Fibroblast of lung (primary cell): ENCODE data around the gene NUB1. TPM values are rescaled to one million over a fixed set of nuclear protein-coding genes. Genes with fewer than 3 reads are reported as not detected.

Experiments
- DNase-seq, 2 donors: peaks; one replicate each; pipeline versions ENCODE4 v3.0.0 to v3.0.0-alpha.2; 2010; ENCODE audit warnings: low read depth in 2 of 2
- H2AFZ ChIP-seq: 2 replicates; pipeline ENCODE4 v1.5.1; 2012; ENCODE audit warnings: low read length, control low read depth, inconsistent platforms
- H3K27ac ChIP-seq: 2 replicates; pipeline ENCODE4 v1.5.1; 2011; ENCODE audit warnings: low read length, control low read depth; ENCODE audit not compliant: insufficient read depth
- H3K27me3 ChIP-seq: 2 replicates; pipeline ENCODE4 v1.5.1; 2011; ENCODE audit warnings: mild to moderate bottlenecking, low read length; ENCODE audit not compliant: control insufficient read depth, insufficient read depth
- H3K36me3 ChIP-seq: 2 replicates; pipeline ENCODE4 v1.5.1; 2011; ENCODE audit warnings: low read length; ENCODE audit not compliant: control insufficient read depth, insufficient read depth
- H3K4me1 ChIP-seq: 2 replicates; pipeline ENCODE4 v1.5.1; 2011; ENCODE audit warnings: low read length; ENCODE audit not compliant: control insufficient read depth, insufficient read depth; ENCODE audit errors: extremely low read depth
- H3K4me2 ChIP-seq: 2 replicates; pipeline ENCODE4 v1.5.1; 2011; ENCODE audit warnings: low read length, control low read depth; ENCODE audit not compliant: insufficient read depth; ENCODE audit errors: extremely low read depth
- H3K4me3 ChIP-seq, 4 experiments: fragments of 200-600 bp in 1 of 4; sonication (generic) in 1 of 4; replicated peaks in 1 of 4; 2 replicates each; pipeline ENCODE4 v1.5.1; 2011 to 2016; ENCODE audit warnings: low read length in 4 of 4, low read depth in 3 of 4, mild to moderate bottlenecking in 3 of 4, control low read depth in 2 of 4, inconsistent platforms in 1 of 4, mixed read lengths in 1 of 4; ENCODE audit not compliant: insufficient read depth in 1 of 4; ENCODE audit errors: control extremely low read depth in 1 of 4
- H3K79me2 ChIP-seq: 2 replicates; pipeline ENCODE4 v1.5.1; 2012; ENCODE audit warnings: mild to moderate bottlenecking, low read length, inconsistent platforms; ENCODE audit not compliant: control insufficient read depth, insufficient read depth
- H3K9ac ChIP-seq: 2 replicates; pipeline ENCODE4 v1.5.1; 2011; ENCODE audit warnings: mild to moderate bottlenecking, low read length, control low read depth; ENCODE audit not compliant: insufficient read depth
- H3K9me3 ChIP-seq: 2 replicates; pipeline ENCODE4 v1.5.1; 2012; ENCODE audit warnings: low read depth, low read length; ENCODE audit not compliant: control insufficient read depth, insufficient read depth
- H4K20me1 ChIP-seq: 2 replicates; pipeline ENCODE4 v1.5.1; 2011; ENCODE audit warnings: low read length; ENCODE audit not compliant: control insufficient read depth, insufficient read depth; ENCODE audit errors: extremely low read depth
- CTCF ChIP-seq, 2 donors: IDR thresholded peaks in 1 of 2; conservative IDR thresholded peaks in 1 of 2; 1 replicate in 1 of 2; 2 replicates in 1 of 2; pipeline ENCODE4 v1.5.1; 2011 to 2012; ENCODE audit warnings: low read length in 2 of 2, control low read depth in 1 of 2, inconsistent platforms in 1 of 2, low read depth in 1 of 2, mild to moderate bottlenecking in 1 of 2
- EZH2 ChIP-seq: IDR thresholded peaks from 2 replicates; pipeline ENCODE4 v1.5.1; 2012; ENCODE audit warnings: low read length, control low read depth, mild to moderate bottlenecking; ENCODE audit errors: missing control alignments
- polyA plus RNA-seq, 2 donors: library from polyadenylated mRNA; depleted of rRNA in 1 of 2; stranded (reverse) in 1 of 2; unstranded in 1 of 2; fragments of >200 nt; gene quantifications; 2 replicates each; pipeline ENCODE4 v1.2.1, GENCODE V29; 2011 to 2012; ENCODE audit warnings: missing spikeins in 1 of 2
- total RNA-seq: library from RNA; depleted of rRNA; stranded (reverse); fragments of >200 nt; gene quantifications from 2 replicates; pipeline ENCODE4 v1.2.1, GENCODE V29; 2014

Gene NUB1
- total and polyA plus RNA-seq, 2 donors (not counting 1 experiment from before 2014, with no cell fraction given), result 44.4 to 77.7 TPM

DNA sequence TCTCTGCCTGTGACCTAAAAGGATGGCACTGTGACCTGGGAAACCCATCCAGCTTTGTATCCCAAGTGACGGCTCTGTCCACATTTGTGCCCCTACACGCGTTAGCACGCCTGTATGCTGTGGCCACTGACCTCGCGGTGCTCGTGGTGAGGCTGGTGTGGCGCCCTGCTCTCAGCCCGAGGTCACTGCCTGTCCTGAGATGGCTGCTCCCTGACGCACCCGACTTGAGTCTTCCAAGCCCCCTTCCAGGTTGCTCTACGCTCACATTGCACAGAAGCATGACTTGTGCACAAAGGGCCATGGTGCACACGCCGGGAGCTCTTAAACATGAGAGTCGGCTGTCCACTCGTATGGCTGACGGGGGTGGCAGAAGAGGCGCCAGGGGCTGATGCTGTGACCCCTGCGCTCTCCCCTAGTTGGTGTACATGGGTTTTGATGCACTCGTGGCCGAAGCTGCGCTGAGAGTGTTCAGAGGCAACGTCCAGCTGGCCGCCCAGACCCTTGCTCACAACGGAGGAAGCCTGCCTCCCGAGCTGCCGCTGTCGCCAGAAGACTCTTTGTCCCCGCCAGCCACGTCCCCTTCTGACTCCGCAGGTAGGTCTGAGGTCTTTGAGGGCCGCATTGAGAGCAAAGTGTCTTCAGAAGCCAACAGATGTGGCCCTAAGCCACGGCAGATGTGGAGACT is 34.7 kb downstream of the NUB1 start:
- Histone ChIP-seq H3K4me3 (no peak overlapping the region), H3K9ac (no peak overlapping the region), H3K4me2 (no peak overlapping the region), H3K36me3 (peaks cover 1% of the 10 kb centered on the region), H3K79me2 (no peaks in the 10 kb centered on the region), H3K27ac (no peak overlapping the region), H2AFZ (no peak overlapping the region), H3K4me1 (no peaks in the 10 kb centered on the region), H3K9me3 (no peaks in the 10 kb centered on the region), H3K27me3 (peaks cover 3% of the 10 kb centered on the region), H4K20me1 (no peaks in the 10 kb centered on the region)
- DNase-seq, result no peak
- no peak for TF ChIP-seq CTCF (conservative IDR thresholded peaks at IDR 0.05 in 1 of 2, IDR thresholded peaks at IDR 0.05 in 1 of 2; ENCODE audit: low read depth in 1 of 2, low read length in 2 of 2)
- no peak for TF ChIP-seq EZH2

GRCh38 chr7:151377406-151377805 is 35.8 kb downstream of the NUB1 start:
- H4K20me1 ChIP-seq, result no peaks in the 10 kb centered on the region
- H3K4me1 ChIP-seq, result no peaks in the 10 kb centered on the region
- H2AFZ ChIP-seq, result no peak overlapping the region
- H3K27me3 ChIP-seq, result peaks cover 13% of the 10 kb centered on the region
- no peak for DNase-seq
- no peaks in the 10 kb centered on the region for H3K9me3 ChIP-seq
- no peaks in the 10 kb centered on the region for H3K79me2 ChIP-seq
- H3K36me3 ChIP-seq, result no peaks in the 10 kb centered on the region
- no peak overlapping the region for H3K4me2 ChIP-seq
- no peak overlapping the region for H3K9ac ChIP-seq
- H3K27ac ChIP-seq, result no peak overlapping the region
- no peak overlapping the region for H3K4me3 ChIP-seq
- no peak for TF ChIP-seq EZH2
- TF ChIP-seq CTCF (conservative IDR thresholded peaks at IDR 0.05 in 1 of 2, IDR thresholded peaks at IDR 0.05 in 1 of 2; ENCODE audit: low read depth in 1 of 2, low read length in 2 of 2), result no peak

DNA sequence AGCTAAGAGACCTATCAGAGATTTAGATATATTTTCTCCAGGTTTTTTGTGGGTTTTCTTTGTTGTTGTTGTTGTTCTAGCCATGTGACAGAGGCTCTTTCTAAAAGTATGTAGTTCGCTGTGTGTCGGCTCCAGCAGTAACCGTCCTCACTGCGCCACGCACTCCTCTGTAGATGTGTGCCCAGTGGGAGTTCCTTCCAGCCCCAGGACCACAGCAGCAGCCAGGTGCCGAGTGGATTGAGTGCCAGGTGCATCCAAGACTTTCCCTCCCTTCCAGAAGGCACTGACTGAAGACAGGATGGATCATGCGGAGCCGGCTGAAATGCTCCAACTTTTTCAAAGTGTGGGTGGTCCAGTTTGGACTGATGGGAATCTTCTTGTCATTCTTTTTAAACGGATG is 36.4 kb downstream of the NUB1 start:
- Histone ChIP-seq H3K79me2 (no peaks in the 10 kb centered on the region), H3K27me3 (peaks cover 14% of the 10 kb centered on the region), H4K20me1 (no peaks in the 10 kb centered on the region), H3K4me3 (no peak overlapping the region), H3K27ac (no peak overlapping the region), H3K4me1 (no peaks in the 10 kb centered on the region), H2AFZ (no peak overlapping the region), H3K9ac (no peak overlapping the region), H3K9me3 (no peaks in the 10 kb centered on the region), H3K36me3 (no peaks in the 10 kb centered on the region), H3K4me2 (no peak overlapping the region)
- no peak for TF ChIP-seq EZH2
- TF ChIP-seq CTCF (conservative IDR thresholded peaks at IDR 0.05 in 1 of 2, IDR thresholded peaks at IDR 0.05 in 1 of 2; ENCODE audit: low read depth in 1 of 2, low read length in 2 of 2), result no peak
- no peak for DNase-seq
